Hematopoietic multipotent progenitor cell treated with erythropoietin and hydrocortisone succinate and interleukin-3 and kit ligand, for 15 days (in vitro differentiated cells): ENCODE results near the gene NDUFAF2.
"Not testable (repeated sequence)": the region's sequence is repeated elsewhere in the genome, so short reads cannot be mapped to it uniquely, and the experiment has no call there.

ENCODE experiments used
- DNase-seq: peaks from one replicate; pipeline ENCODE4 v3.0.0-alpha.2; 2015; ENCODE audit warnings: low spot score

NDUFAF2 gene, protein sequence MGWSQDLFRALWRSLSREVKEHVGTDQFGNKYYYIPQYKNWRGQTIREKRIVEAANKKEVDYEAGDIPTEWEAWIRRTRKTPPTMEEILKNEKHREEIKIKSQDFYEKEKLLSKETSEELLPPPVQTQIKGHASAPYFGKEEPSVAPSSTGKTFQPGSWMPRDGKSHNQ

DNA sequence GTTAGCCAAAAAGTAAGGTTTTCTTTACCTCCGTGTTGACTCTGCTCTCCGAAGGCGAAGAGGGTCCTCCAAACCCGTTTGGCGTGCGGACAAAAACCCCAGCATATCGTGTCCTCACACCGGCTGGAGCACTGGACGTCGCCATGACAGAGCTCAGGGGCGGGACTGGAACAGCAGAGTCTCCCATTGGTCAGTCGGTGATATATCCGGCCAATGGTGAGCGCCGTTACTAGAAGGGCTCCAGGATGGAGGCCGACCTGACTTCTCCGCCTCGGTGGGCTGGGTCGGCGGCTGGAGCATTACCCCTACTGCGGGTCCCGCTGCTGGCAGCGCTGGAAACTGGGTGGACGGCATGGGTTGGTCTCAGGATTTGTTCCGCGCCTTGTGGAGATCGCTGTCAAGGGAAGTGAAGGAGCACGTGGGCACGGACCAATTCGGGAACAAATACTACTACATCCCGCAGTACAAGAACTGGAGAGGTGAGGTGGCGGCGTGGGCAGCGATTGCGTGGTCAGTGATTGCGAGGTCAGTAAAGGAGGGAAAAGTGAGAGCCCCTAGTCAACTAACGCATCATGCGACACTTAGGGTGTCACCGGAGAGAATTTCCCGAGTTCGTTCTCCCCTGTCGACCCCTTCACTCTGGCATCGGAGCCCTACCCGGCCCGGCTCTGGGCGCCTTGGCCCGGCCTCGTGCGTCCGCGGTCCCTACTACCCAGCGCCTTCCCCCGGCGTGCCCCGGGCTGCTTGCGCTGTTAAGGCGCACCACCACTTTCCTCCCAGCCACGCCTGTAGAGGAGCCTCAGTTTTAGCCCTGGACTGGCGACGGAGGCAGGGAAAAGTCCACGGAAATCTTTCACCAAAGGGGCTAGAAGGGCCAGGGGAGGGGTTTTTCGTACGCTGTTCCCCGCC lies at the start of gene NDUFAF2, which contains the start of gene ERCC8:
TSS of gene NDUFAF2 (plus strand) at position 302 of the 909 bp plus-strand sequence. CDS start at position 353, 51 bp downstream.
TSS of gene ERCC8 (minus strand) at position 167 of the 909 bp plus-strand sequence. CDS start at position 105, 62 bp downstream.
- peak; percentile 90 for DNase-seq

- no peak for DNase-seq
Observed at GRCh38 chr5:60896991-60897390, 48.0 kb upstream of the NDUFAF2 start.

- no peak for DNase-seq
Observed at GRCh38 chr5:60903356-60903755, 41.6 kb upstream of the NDUFAF2 start.

GRCh38 chr5:60916646-60917045 lies 28.4 kb upstream of the NDUFAF2 start:
- DNase-seq: no peak

- no peak for DNase-seq
Observed at GRCh38 chr5:60918466-60918865, 26.5 kb upstream of the NDUFAF2 start.

DNA sequence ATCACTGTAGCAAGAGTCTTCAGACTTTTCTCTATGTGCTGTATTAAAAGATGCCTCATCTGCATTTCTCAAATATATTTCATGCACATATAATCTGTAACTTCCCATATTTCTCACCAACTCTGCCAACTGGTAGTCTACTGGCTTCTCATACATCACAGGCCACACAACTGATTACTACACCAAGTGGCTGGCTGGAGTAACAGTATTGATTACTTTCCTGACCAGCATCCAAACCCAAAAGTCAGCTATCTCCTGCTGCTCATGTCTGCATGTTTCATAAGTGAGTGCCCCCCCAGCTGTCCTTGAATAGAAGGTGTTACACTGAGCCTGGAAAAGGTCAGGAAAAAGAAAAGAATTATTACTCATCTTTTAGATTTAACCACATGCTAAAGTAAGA lies 17.6 kb upstream of the NDUFAF2 start:
- DNase-seq: no peak

- DNase-seq: no peak
Observed at GRCh38 chr5:60929024-60929423, 16.0 kb upstream of the NDUFAF2 start.

- DNase-seq: no peak
Observed at GRCh38 chr5:60943624-60944023, 1.4 kb upstream of the NDUFAF2 start.

GRCh38 chr5:60945813-60946187 lies 795 bp downstream of the NDUFAF2 start:
- peak; percentile 28 for DNase-seq

DNA sequence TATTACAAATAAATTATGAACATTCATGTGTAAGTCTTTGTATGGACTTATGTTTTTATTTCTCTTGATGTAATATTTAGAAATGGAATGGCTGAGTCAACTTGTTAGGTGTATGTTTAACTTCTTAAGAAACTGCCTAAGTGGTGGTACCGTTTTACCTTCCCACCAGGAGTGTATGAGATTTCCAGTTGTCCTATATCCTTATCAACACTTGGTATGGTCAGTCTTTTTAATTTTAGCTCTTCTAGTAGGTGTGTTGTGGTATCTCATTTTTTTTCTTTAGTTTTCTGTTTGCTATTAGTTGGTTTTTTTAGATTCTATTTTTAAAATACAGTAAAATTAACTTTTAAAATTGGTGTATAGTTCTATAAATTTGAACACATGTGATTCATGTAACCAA lies 3.7 kb downstream of the NDUFAF2 start:
- DNase-seq: no peak

- DNase-seq: no peak
Observed at GRCh38 chr5:60955239-60955638, 10.2 kb downstream of the NDUFAF2 start.

DNA sequence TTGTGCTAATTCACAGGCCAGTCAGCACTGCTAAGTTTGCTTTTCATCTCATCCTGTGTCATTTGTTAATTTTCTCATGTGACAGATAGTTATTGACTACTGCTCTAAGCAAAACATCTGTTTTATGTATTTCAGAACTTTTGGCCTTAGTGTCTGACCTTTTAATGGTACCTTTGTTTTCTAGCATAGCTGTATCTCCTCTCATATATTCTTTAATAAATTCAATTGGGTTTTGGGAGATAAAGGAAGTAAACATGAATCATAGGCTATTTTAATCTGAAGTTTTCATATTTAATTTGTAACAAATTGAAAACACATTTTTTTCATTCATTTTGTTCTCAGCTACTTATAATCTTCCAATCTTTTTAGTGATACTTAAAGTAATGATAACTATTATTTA lies 13.1 kb downstream of the NDUFAF2 start:
- DNase-seq: no peak

DNA sequence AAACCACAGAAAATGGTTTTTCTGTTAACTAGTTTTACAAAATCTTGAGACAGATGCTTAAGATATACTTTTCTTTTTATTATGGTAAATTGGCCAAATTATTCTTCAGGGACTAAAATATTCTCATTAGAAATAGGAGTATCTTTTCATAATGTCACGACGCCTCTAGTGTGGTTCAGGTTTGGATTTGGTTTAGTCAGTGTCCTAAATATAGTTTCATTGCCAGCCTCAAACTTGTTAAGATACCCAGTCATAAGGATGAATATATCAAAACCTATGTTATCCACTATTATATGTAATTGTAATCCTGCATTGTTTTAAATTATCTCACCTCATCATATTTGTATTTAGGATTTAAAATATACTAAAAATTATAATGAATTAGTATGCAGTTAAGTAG lies 13.7 kb downstream of the NDUFAF2 start:
- no peak for DNase-seq

DNA sequence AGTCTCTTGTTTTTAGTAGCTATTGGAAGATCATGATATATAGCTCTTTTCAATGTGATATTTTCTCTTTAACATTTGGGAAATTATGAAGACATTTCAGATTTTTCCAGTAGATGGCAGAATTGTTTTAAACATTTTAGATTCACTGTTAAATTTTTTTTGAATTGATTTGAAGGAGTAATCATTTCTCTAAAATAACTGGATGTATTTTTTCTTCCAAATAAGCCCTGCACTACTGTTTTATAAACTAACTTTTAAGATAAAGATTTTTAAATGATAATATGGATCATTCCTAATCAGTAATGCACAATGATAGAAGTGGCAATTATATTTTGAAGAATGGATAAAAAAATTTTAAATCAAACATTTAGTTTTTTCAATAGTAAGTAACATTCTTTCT lies 14.2 kb downstream of the NDUFAF2 start:
- peak; percentile 14 for DNase-seq

GRCh38 chr5:60960591-60960990 lies 15.6 kb downstream of the NDUFAF2 start:
- no peak for DNase-seq

GRCh38 chr5:60961685-60962084 lies 16.7 kb downstream of the NDUFAF2 start:
- DNase-seq: no peak

- DNase-seq: no peak
Observed at GRCh38 chr5:60972231-60972630, 27.2 kb downstream of the NDUFAF2 start.

GRCh38 chr5:60977956-60978737 lies 33.1 kb downstream of the NDUFAF2 start:
- no peak for DNase-seq

DNA sequence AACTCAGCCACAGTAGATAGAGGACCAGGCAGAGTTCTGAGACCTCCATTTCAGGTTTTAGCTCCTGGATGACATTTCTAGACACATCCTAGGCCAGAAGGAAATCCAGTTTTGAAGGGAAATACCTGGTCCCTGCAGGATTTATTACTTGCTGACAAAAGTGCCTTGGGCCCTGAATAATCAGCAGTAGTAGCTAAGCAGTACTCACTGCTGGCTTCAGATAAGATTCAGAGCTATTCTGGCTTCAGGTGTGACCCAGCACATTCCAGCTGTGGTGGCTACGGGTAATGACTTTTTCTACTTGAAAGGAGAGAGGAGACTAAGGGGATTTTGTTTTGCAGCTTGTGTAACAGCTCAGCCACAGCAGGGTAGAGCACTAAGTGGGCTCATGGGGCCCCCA lies 34.0 kb downstream of the NDUFAF2 start:
- no peak for DNase-seq

DNA sequence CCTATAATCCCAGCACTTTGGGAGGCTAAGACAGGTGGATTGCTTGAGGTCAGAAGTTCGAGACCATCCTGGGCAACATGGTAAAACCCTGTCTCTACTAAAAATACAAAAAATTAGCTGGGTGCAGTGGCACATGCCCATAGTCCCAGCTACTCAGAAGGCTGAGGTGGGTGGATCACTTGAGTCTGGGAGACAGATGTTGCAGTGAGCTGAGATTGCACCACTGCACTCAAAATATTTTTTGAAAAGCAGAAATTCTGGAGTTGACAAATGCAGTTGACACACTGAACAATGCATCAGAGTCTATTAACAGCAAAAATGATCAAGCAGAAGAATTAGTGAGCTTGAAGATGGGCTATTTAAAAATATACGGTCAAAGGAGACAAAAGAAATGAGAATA lies 35.5 kb downstream of the NDUFAF2 start:
- no peak for DNase-seq

GRCh38 chr5:60982127-60982526 lies 37.1 kb downstream of the NDUFAF2 start:
- not testable (repeated sequence) for DNase-seq

- no peak for DNase-seq
Observed at GRCh38 chr5:60989790-60990189, 44.8 kb downstream of the NDUFAF2 start.

- no peak for DNase-seq
Observed at GRCh38 chr5:60992871-60993270, 47.9 kb downstream of the NDUFAF2 start.
